Measurements from ENCODE around the gene COL15A1. TPM values are rescaled to one million over a fixed set of nuclear protein-coding genes. Genes with fewer than 3 reads are reported as not detected.

Gene COL15A1
- total and polyA plus RNA-seq, 2 of the 8 experiments (the other 6 are each of a cell fraction or from before 2014, with no cell fraction given), result 0.12 to 0.15 TPM

- Histone ChIP-seq H3K9ac (replicated peaks in 1 of 4; ENCODE audit: extremely low read depth in 1 of 4, low read depth in 3 of 4, low read length in 3 of 4) (no peak overlapping the region; a peak in 1 of 7 replicates), H2BK12ac (ENCODE audit: low read depth, low read length) (no peak overlapping the region), H2BK20ac (ENCODE audit: low read length) (no peak overlapping the region), H3K36me3 (ENCODE audit: control insufficient read depth in 2 of 4, insufficient read depth in 4 of 4, low read length in 3 of 4) (no peaks in the 10 kb centered on the region), H3K27ac (ENCODE audit: low read depth, low read length) (0 out of 2 replicates have a peak overlapping the region, but pooled peaks have one; percentile 9), H3K23ac (ENCODE audit: insufficient read length) (no peak overlapping the region), H2AK5ac (ENCODE audit: low read depth, low read length) (no peak overlapping the region), H3K4me1 (replicated peaks in 1 of 4; ENCODE audit: control insufficient read depth in 3 of 4, insufficient read depth in 4 of 4, low read length in 3 of 4) (peaks cover 0 to 2% (median 0%) of the 10 kb centered on the region in 4 experiments; a peak in 2 of 7 replicates), H3K23me2 (ENCODE audit: low read depth, low read length) (no peaks in the 10 kb centered on the region), H2BK120ac (replicated peaks; ENCODE audit: low read depth, low read length) (no peak overlapping the region), H3K27me3 (replicated peaks in 1 of 4; ENCODE audit: control insufficient read depth in 3 of 4, extremely low read depth in 1 of 4, insufficient read depth in 3 of 4, low read length in 3 of 4) (no peaks in the 10 kb centered on the region), H4K20me1 (replicated peaks in 1 of 2; ENCODE audit: control insufficient read depth in 1 of 2, insufficient read depth in 2 of 2, low read length in 2 of 2) (peaks cover 5% of the 10 kb centered on the region in 2 experiments), H3K9me3 (ENCODE audit: insufficient read depth in 2 of 2, low read depth in 1 of 2, low read length in 1 of 2) (no peaks in the 10 kb centered on the region), H3K14ac (ENCODE audit: insufficient read length) (no peak overlapping the region), H3K4ac (replicated peaks; ENCODE audit: insufficient read length, low read depth, low read length) (no peak overlapping the region), H3K79me1 (ENCODE audit: low read depth, low read length) (peaks cover 3% of the 10 kb centered on the region), H4K91ac (replicated peaks; ENCODE audit: insufficient read length, low read length) (no peak overlapping the region), H3K56ac (replicated peaks; ENCODE audit: insufficient read length, low read depth, low read length) (no peak overlapping the region), H2AFZ (ENCODE audit: low read length) (no peak overlapping the region), H3K18ac (ENCODE audit: extremely low read depth, low read length) (no peak overlapping the region), H4K8ac (ENCODE audit: extremely low read depth, insufficient read depth, low read length) (no peak overlapping the region), H3K4me3 (ENCODE audit: extremely low read depth in 1 of 4, insufficient read depth in 2 of 4, low read depth in 3 of 4, low read length in 4 of 4) (no peak overlapping the region), H3K4me2 (ENCODE audit: insufficient read depth in 1 of 2, low read depth in 2 of 2, low read length in 2 of 2) (no peak overlapping the region), H2BK15ac (ENCODE audit: low read length) (no peak overlapping the region), H3K79me2 (ENCODE audit: control insufficient read depth in 1 of 2, insufficient read depth in 2 of 2, low read length in 2 of 2) (peaks cover 0 to 98% of the 10 kb centered on the region in 2 experiments; a peak in 3 of 4 replicates), H4K5ac (ENCODE audit: insufficient read length, low read depth, low read length) (no peak overlapping the region), H2BK5ac (ENCODE audit: low read depth, low read length) (no peak overlapping the region)
- POLR2A ChIA-PET (ENCODE audit: partially characterized antibody), result no interaction called here
- WGBS, 2 experiments (ENCODE audit: extremely low coverage in 1 of 2, insufficient coverage in 1 of 2, insufficient read length in 1 of 2, insufficient replicate concordance in 2 of 2, low coverage in 1 of 2, low lambda C conversion rate in 2 of 2, missing lambda C conversion rate in 1 of 2), result 88% methylated on average over 7 of the region's 7 CpGs; no CpG with 5 or more reads in 1 of the 2 experiments
- CTCF ChIA-PET (ENCODE audit: partially characterized antibody), result interaction anchor here (0.8 kb wide), 1 partner anchor 13 kb away, joined by 3 read pairs; no protein-coding TSS in a partner anchor
- FAIRE-seq, result no peak
- no peak for DNase-seq (ENCODE audit: low read depth in 1 of 2, low spot score in 2 of 2)
- TF ChIP-seq KDM5A (IDR thresholded peaks at IDR 0.05; ENCODE audit: low read length) (no peak), JUND (IDR thresholded peaks at IDR 0.05; ENCODE audit: low read length) (no peak), HDAC2 (IDR thresholded peaks at IDR 0.05; ENCODE audit: borderline replicate concordance in 1 of 2, low read depth in 2 of 2, low read length in 2 of 2) (no peak), SIX5 (IDR thresholded peaks at IDR 0.05; ENCODE audit: low read depth, low read length) (no peak), RAD21 (IDR thresholded peaks at IDR 0.05 in 1 of 2, conservative IDR thresholded peaks at IDR 0.05 in 1 of 2; ENCODE audit: low read depth in 2 of 2, low read length in 2 of 2) (no peak), SIN3A (conservative IDR thresholded peaks at IDR 0.05 in 1 of 2, IDR thresholded peaks at IDR 0.05 in 1 of 2; ENCODE audit: low read depth in 1 of 2, low read length in 2 of 2) (no peak), CTBP2 (IDR thresholded peaks at IDR 0.05; ENCODE audit: borderline replicate concordance, insufficient read depth, insufficient read length, low read length) (no peak), TBP (IDR thresholded peaks at IDR 0.05; ENCODE audit: low read depth, low read length) (no peak), RXRA (IDR thresholded peaks at IDR 0.05; ENCODE audit: insufficient read depth, low read depth, low read length) (no peak), MAFK (IDR thresholded peaks at IDR 0.05; ENCODE audit: low read depth, low read length) (no peak)
- TF ChIP-seq, protein P1, sequence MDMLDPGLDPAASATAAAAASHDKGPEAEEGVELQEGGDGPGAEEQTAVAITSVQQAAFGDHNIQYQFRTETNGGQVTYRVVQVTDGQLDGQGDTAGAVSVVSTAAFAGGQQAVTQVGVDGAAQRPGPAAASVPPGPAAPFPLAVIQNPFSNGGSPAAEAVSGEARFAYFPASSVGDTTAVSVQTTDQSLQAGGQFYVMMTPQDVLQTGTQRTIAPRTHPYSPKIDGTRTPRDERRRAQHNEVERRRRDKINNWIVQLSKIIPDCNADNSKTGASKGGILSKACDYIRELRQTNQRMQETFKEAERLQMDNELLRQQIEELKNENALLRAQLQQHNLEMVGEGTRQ (IDR thresholded peaks at IDR 0.05; ENCODE audit: low read length), result no peak
Observed at GRCh38 chr9:99118782-99119466, 175.2 kb downstream of the COL15A1 start.

Data from H1 (cell line).